ENCODE data around the gene NUDC. TPM values are rescaled to one million over a fixed set of nuclear protein-coding genes. Genes with fewer than 3 reads are reported as not detected.

The NUDC gene
- total RNA-seq, 1 experiment from 2014 or later, result 118 TPM

GRCh38 chr1:26922901-26923300, 1.4 kb downstream of the NUDC start:
- no peak overlapping the region for H3T11ph ChIP-seq (ENCODE audit: low read length)
- H3K36me3 Mint-ChIP-seq (ENCODE audit: insufficient read depth in 1 of 3, low read depth in 3 of 3), result peaks cover 27 to 46% (median 39%) of the 10 kb centered on the region in 3 experiments; a peak in 6 of 7 replicates
- no peak overlapping the region for H3K4ac ChIP-seq (ENCODE audit: low read depth, low read length)
- no peak overlapping the region for H3K9ac ChIP-seq (ENCODE audit: extremely low read depth, insufficient read length, low read length)
- no peak overlapping the region for H4K91ac ChIP-seq (ENCODE audit: insufficient read length, low read depth, low read length)
- DNase-seq, result no peak
- H2BK20ac ChIP-seq (ENCODE audit: low read depth, low read length, poor library complexity, severe bottlenecking), result no peak overlapping the region
- H4K20me1 ChIP-seq (ENCODE audit: control insufficient read depth, insufficient read depth, insufficient read length), result no peaks in the 10 kb centered on the region
- H2BK12ac ChIP-seq (ENCODE audit: insufficient read length, low read depth, low read length), result no peak overlapping the region
- H3K27ac Mint-ChIP-seq, result peak overlapping the region in 1 of 3 experiments; percentile 90; a peak in 2 of 7 replicates
- no peak overlapping the region for H4K8ac ChIP-seq (replicated peaks; ENCODE audit: insufficient read length, low read depth, low read length)
- peaks cover 7% of the 10 kb centered on the region for H3K23me2 ChIP-seq (ENCODE audit: insufficient read length, low read depth, low read length, poor library complexity, severe bottlenecking)
- peak overlapping the region; percentile 93 to 96 for H3K4me3 Mint-ChIP-seq
- H2AK5ac ChIP-seq (ENCODE audit: insufficient read length, low read length), result no peak overlapping the region
- WGBS (ENCODE audit: extremely low coverage, insufficient read length, low lambda C conversion rate), result no CpG with 5 or more reads among the region's 3 CpGs
- H3K79me2 ChIP-seq (ENCODE audit: insufficient read depth, low read length), result peaks cover 15% of the 10 kb centered on the region; the same call in 1 of the 2 replicates
- H2AFZ ChIP-seq (ENCODE audit: low read length), result no peak overlapping the region
- H3K27ac ChIP-seq (ENCODE audit: insufficient read length, low read depth, low read length), result no peak overlapping the region
- H3K23ac ChIP-seq (ENCODE audit: insufficient read length, low read depth, low read length), result no peak overlapping the region
- peaks cover 13% of the 10 kb centered on the region for H3K79me1 ChIP-seq (ENCODE audit: insufficient read depth, low read depth, low read length, poor library complexity, severe bottlenecking)
- no peaks in the 10 kb centered on the region for H3K9me3 ChIP-seq (ENCODE audit: control insufficient read depth, low read depth, low read length)
- H3K4me1 ChIP-seq (ENCODE audit: insufficient read depth, low read length), result peaks cover 3% of the 10 kb centered on the region; the same call in 1 of the 2 replicates
- H3K27me3 ChIP-seq (ENCODE audit: insufficient read depth, low read length), result no peaks in the 10 kb centered on the region
- H2BK15ac ChIP-seq (ENCODE audit: low read depth, low read length), result no peak overlapping the region
- no peak overlapping the region for H3K14ac ChIP-seq (ENCODE audit: insufficient read depth, low read length)
- no peak for TF ChIP-seq CTCF (conservative IDR thresholded peaks at IDR 0.05)
- H3K4me1 Mint-ChIP-seq, result peaks cover 18% of the 10 kb centered on the region in 2 experiments
- H3K27me3 Mint-ChIP-seq (ENCODE audit: low read depth), result peaks cover 3% of the 10 kb centered on the region; the same call in 1 of the 2 replicates
- H3K4me2 ChIP-seq (ENCODE audit: insufficient read depth, insufficient read length, low read length), result peak overlapping the region; percentile 94
- H4K5ac ChIP-seq (ENCODE audit: insufficient read length, low read depth, low read length), result no peak overlapping the region
- no peak overlapping the region for H2BK120ac ChIP-seq (ENCODE audit: low read depth, low read length, poor library complexity, severe bottlenecking)
- peaks cover 0 to 2% of the 10 kb centered on the region in 2 experiments; a peak in 1 of 5 replicates for H3K9me3 Mint-ChIP-seq
- H2BK5ac ChIP-seq (ENCODE audit: insufficient read length, low read length), result no peak overlapping the region
- H3K18ac ChIP-seq (ENCODE audit: insufficient read length, low read depth, low read length), result no peak overlapping the region
- H3K56ac ChIP-seq (ENCODE audit: insufficient read length, low read depth, low read length), result no peak overlapping the region
